Muscle layer of duodenum (tissue), 2 donors: ENCODE measurements around the gene SLCO4A1.

Experiments used
- H3K27ac ChIP-seq: one replicate; pipeline ENCODE4 v1.7.0; 2013; ENCODE audit warnings: mild to moderate bottlenecking, low read length
- H3K27me3 ChIP-seq: one replicate; pipeline ENCODE4 v1.7.0; 2013; ENCODE audit warnings: low read depth, mild to moderate bottlenecking, control low read depth, low read length
- H3K36me3 ChIP-seq, 2 donors: one replicate each; pipeline ENCODE4 v1.7.0; 2013; ENCODE audit warnings: low read length in 2 of 2, control low read depth in 1 of 2, mild to moderate bottlenecking in 1 of 2; ENCODE audit not compliant: insufficient read depth in 2 of 2, control insufficient read depth in 1 of 2
- H3K4me1 ChIP-seq, 2 donors: one replicate each; pipeline ENCODE4 v1.7.0; 2013; ENCODE audit warnings: low read length in 2 of 2, mild to moderate bottlenecking in 2 of 2, control low read depth in 1 of 2, moderate library complexity in 1 of 2; ENCODE audit not compliant: insufficient read depth in 2 of 2, control insufficient read depth in 1 of 2
- H3K4me3 ChIP-seq, 2 donors: one replicate each; pipeline ENCODE4 v1.7.0; 2013; ENCODE audit warnings: low read length in 2 of 2, low read depth in 1 of 2, mild to moderate bottlenecking in 1 of 2
- H3K9me3 ChIP-seq, 2 donors: one replicate each; pipeline ENCODE4 v1.7.0; 2013; ENCODE audit warnings: low read length in 2 of 2, control low read depth in 1 of 2, mild to moderate bottlenecking in 1 of 2; ENCODE audit not compliant: control insufficient read depth in 1 of 2
- donor health status: healthy.

Gene SLCO4A1

DNA sequence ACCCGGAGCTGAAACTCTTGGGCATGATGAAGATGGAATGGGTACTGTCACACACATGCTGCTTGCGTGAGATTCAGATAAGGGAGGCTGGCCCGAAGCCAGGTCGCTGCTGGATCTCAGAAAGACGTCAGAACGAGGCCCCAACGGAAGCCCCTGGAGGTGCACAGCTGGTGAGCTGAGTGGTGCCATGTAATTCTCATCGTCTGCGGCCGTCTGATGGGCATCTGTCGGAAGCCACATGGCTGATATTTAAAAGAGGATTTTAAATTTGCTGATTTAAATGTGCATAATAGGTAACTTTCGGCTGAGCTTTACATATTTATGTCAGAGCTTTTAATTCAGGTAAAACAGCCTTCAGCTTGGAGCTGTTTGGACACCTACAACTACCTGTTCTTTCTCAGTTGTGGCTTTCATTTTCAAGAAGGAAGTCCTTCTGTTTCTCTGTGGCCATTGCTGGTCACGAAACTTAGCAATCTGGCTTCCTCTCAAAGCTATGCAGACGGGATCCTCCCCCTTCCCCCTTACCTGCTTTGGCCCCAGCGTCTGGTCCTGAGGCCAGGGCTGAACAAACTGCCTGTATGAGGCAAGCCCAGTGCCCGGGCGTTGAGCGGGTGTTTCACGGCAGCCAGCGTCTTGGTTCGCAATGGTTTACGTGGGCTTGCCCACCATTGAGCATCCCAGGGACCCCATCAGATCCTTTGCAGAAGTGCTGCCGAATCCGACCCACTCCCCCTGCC is 9.2 kb downstream of the SLCO4A1 start:
- Histone ChIP-seq H3K27me3 (no peaks in the 10 kb centered on the region), H3K36me3 (no peaks in the 10 kb centered on the region), H3K4me1 (peaks cover 8 to 17% of the 10 kb centered on the region in 2 donors), H3K9me3 (no peaks in the 10 kb centered on the region), H3K27ac (peak overlapping the region; percentile 78), H3K4me3 (peak overlapping the region; percentile 27 to 35)

DNA sequence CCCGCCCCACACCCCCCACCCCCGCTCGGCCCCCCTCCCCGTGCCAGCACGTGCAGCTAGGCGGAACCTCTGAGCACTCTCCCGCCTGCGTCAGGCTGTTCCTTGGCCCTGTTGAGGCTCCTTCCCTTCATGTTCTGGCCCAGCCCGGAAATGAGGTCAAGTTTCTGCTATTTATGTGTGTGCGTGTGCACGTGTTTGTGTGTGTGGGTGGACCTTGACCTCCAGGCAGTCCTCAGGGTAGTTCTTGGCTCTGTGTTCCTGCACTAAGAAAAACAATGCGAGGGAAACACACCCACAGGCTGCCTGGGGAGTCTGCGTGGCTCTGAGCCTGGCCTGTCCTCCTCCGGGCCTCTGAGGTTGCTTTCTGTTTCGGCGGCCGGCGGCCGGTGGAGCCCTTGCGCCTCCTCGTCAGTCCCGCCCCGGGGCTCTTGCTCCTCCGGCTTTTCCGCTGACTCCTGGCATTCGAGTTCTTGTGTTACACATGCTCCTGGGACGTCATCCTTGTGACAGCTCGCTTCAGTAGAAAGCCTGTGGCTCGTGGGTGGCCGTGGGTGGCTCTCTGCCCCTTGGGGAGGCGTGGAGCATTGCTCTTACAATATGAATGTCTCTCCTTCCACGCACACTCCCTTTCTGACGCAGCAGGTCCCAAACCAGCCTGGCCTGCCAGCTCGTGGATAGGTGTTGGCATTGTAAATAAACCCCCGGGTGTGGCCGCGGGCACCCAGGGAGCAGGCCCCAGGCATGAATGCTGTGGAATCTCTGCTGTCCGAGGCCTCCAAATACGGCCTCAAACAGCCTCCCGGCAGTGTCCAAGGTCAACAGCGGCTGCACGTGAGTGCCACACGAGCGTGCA is 10.0 kb downstream of the SLCO4A1 start:
- no peaks in the 10 kb centered on the region for H3K36me3 ChIP-seq
- H3K27ac ChIP-seq = peak overlapping the region; percentile 96
- peaks cover 8 to 17% of the 10 kb centered on the region in 2 donors for H3K4me1 ChIP-seq
- H3K27me3 ChIP-seq = no peaks in the 10 kb centered on the region
- H3K4me3 ChIP-seq = peak overlapping the region; percentile 37 to 42
- H3K9me3 ChIP-seq = no peaks in the 10 kb centered on the region

- H3K27me3 ChIP-seq = no peaks in the 10 kb centered on the region
- peaks cover 8 to 17% of the 10 kb centered on the region in 2 donors for H3K4me1 ChIP-seq
- H3K36me3 ChIP-seq = no peaks in the 10 kb centered on the region
- no peaks in the 10 kb centered on the region for H3K9me3 ChIP-seq
- H3K4me3 ChIP-seq = peak overlapping the region; percentile 37 to 42
- peak overlapping the region; percentile 96 for H3K27ac ChIP-seq
Observed at GRCh38 chr20:62652894-62653305, 10.6 kb downstream of the SLCO4A1 start.

- H3K36me3 ChIP-seq = no peaks in the 10 kb centered on the region
- H3K9me3 ChIP-seq = no peaks in the 10 kb centered on the region
- H3K27ac ChIP-seq = peak overlapping the region; percentile 96
- peaks cover 8 to 17% of the 10 kb centered on the region in 2 donors for H3K4me1 ChIP-seq
- H3K27me3 ChIP-seq = no peaks in the 10 kb centered on the region
- H3K4me3 ChIP-seq = no peak overlapping the region
Observed at GRCh38 chr20:62653373-62653772, 11.1 kb downstream of the SLCO4A1 start.

DNA sequence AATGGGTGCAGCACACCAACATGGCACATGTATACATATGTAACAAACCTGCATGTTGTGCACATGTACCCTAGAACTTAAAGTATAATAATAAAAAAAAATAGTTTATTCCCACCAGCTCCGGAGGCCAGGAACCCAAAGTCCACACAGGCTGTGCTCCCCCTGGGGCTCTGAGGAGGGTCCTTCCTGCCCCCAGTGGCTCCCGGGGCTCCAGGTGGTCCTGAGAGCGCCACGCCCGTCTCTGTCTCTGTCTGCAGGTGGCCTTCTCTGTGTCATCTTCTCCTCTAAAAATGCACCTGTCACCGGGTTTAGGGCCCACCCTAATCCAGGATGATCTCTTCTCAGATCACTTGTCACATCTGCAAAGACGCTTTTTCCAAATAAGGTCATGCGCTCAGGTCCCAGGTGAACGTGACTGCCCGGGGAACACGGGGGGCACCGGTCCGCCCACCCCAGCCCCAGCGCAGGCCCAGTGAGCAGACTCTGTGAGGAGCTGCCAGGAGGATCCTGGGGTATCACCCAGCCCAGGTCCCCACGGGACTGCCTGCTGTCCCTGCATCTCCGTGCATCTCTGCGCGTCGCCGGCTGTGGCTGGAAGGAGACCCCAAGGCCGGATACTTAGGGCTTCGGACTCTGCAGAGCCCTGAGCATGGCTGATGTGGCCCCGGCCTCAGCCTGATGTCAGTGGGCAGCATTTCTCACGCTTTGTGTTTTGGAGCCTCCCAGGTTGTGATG is 11.8 kb downstream of the SLCO4A1 start:
- H3K36me3 ChIP-seq = no peaks in the 10 kb centered on the region
- no peak overlapping the region for H3K4me3 ChIP-seq
- H3K27ac ChIP-seq = no peak overlapping the region

GRCh38 chr20:62655282-62656196 is 13.2 kb downstream of the SLCO4A1 start:
- Histone ChIP-seq H3K27ac (no peak overlapping the region), H3K4me1 (peaks cover 8 to 17% of the 10 kb centered on the region in 2 donors), H3K9me3 (no peaks in the 10 kb centered on the region), H3K4me3 (no peak overlapping the region), H3K36me3 (no peaks in the 10 kb centered on the region), H3K27me3 (no peaks in the 10 kb centered on the region)

More for the DNA sequence above, 11.8 kb downstream of the SLCO4A1 start:
- Histone ChIP-seq H3K4me1 (peaks cover 8 to 17% of the 10 kb centered on the region in 2 donors), H3K27me3 (no peaks in the 10 kb centered on the region), H3K9me3 (no peaks in the 10 kb centered on the region)

GRCh38 chr20:62656197-62656918 is 14.1 kb downstream of the SLCO4A1 start:
- H3K27me3 ChIP-seq = no peaks in the 10 kb centered on the region
- H3K9me3 ChIP-seq = no peaks in the 10 kb centered on the region
- H3K4me1 ChIP-seq = peaks cover 8 to 12% of the 10 kb centered on the region in 2 donors
- H3K27ac ChIP-seq = no peak overlapping the region
- H3K4me3 ChIP-seq = no peak overlapping the region
- no peaks in the 10 kb centered on the region for H3K36me3 ChIP-seq

DNA sequence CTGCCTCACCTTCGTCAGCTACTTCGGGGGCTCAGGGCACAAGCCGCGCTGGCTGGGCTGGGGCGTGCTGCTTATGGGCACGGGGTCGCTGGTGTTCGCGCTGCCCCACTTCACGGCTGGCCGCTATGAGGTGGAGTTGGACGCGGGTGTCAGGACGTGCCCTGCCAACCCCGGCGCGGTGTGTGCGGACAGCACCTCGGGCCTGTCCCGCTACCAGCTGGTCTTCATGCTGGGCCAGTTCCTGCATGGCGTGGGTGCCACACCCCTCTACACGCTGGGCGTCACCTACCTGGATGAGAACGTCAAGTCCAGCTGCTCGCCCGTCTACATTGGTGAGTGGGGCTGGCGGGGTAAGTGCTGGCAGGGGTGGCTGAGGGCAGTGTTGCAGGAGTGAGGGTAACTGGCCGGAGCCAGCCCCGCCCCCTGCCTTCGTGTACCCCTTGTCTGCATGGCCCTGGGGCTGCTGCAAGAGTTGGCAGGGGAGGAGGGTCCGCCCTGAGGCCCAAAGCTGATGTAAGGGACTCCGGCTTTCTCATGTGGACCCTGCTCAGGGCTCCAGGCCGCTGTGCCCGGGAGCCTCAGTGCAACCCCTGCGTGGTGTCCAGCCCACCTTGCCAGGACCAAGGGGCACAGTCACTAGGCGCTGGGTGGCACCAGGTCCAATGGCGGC is 14.8 kb downstream of the SLCO4A1 start:
- no peak overlapping the region for H3K4me3 ChIP-seq
- H3K27ac ChIP-seq = no peak overlapping the region
- H3K36me3 ChIP-seq = no peaks in the 10 kb centered on the region
- no peaks in the 10 kb centered on the region for H3K9me3 ChIP-seq
- H3K4me1 ChIP-seq = peaks cover 8 to 9% of the 10 kb centered on the region in 2 donors
- H3K27me3 ChIP-seq = no peaks in the 10 kb centered on the region

DNA sequence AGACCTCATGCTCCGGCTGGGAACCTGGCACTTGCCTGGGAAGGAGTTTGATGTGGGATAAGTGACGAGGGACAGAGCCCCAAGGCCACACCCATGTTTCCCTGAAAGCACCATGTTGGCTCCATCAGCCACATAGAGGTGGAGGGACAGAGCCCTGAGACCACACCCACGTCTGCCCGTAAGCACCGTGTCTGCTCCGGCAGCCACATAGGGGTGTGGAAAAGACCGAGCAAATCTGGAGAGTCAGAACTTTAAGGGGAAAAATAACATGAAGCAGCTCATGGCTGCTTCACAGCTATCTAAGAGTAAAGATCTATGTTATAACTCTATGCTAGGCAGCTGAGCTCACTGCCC is 15.3 kb downstream of the SLCO4A1 start:
- no peaks in the 10 kb centered on the region for H3K27me3 ChIP-seq
- no peaks in the 10 kb centered on the region for H3K9me3 ChIP-seq
- H3K4me3 ChIP-seq = no peak overlapping the region
- H3K27ac ChIP-seq = no peak overlapping the region
- peaks cover 6 to 7% of the 10 kb centered on the region in 2 donors for H3K4me1 ChIP-seq
- H3K36me3 ChIP-seq = no peaks in the 10 kb centered on the region

DNA sequence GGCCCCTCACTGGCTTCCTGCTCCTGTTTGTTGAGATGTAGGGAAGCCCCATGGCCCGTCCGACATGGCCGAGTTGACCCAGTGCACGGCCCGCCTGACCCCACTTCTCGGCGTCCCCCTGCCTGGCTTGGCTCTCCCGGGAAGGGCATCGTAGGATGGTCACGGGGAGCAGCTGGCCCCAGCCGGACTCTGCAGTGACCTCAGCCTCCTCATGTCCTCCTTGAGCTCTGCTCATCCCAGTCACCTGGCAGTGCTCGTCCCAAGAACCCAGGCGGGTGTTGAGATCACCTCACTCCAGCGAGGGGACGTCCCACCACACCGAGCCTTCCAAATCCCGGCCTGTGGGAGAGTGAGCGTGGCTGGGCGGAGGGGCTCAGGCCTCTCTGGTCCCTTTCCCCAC is 15.7 kb downstream of the SLCO4A1 start:
- Histone ChIP-seq H3K27me3 (no peaks in the 10 kb centered on the region), H3K27ac (no peak overlapping the region), H3K4me1 (peaks cover 2 to 3% of the 10 kb centered on the region in 2 donors), H3K9me3 (no peaks in the 10 kb centered on the region), H3K4me3 (no peak overlapping the region), H3K36me3 (no peaks in the 10 kb centered on the region)
